ENCODE measurements around the gene PNMA6E.

PNMA6E gene

DNA sequence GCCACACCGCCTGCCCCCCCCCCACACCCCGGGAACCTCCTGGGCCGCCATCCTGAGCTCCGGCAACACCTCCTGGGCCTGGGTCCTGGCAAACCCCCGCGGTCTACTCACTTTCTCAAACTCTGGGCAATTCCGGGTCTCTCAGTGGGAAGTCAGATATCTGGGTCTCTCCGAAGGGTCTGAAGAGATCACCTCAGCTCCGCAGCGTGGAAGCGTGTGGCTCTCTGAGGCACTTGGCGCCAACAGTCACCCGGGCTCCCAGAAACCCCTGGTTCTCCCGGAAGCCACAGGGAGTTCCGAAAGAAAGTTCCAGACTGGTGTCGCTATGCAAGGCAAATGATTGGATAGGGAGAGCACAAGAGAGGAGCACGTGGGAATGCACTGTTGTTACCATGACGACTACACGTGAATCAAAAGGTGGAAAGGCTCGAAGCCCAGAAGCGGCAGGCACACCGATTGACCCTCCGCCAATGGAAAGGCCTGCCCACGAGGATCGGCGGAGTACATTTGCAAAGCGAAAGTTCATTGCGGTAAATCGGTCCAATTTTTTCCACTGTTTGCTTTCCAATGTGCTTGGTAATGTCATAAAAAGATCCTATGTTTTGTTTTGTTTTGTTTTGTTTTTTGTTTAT, at the start of gene PNMA6E:
PNMA6E (minus strand) TSS at position 218 of the 632 bp plus-strand sequence. CDS start 2,501 bp downstream, outside the sequence.
- DNase-seq (ENCODE audit: low read depth in 2 of 2), result no peak

DNA sequence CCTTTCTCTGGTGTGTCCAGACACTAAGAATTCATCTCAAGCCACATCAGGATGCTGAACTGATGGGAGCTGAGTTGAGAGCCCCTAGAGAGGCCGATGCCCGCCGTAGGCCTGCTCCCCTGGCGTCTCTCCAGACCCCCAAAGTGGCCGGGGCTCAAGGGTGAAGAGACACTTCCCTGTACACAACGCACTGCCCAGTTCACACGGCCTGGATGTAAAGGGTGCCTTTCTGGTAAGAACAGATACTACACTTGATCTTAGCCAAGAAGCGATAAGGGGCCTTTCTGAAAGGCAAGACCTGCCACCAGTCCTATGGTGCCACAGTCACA, 49.8 kb upstream of the PNMA6E start:
- no peak for DNase-seq (ENCODE audit: low read depth in 2 of 2)

DNA sequence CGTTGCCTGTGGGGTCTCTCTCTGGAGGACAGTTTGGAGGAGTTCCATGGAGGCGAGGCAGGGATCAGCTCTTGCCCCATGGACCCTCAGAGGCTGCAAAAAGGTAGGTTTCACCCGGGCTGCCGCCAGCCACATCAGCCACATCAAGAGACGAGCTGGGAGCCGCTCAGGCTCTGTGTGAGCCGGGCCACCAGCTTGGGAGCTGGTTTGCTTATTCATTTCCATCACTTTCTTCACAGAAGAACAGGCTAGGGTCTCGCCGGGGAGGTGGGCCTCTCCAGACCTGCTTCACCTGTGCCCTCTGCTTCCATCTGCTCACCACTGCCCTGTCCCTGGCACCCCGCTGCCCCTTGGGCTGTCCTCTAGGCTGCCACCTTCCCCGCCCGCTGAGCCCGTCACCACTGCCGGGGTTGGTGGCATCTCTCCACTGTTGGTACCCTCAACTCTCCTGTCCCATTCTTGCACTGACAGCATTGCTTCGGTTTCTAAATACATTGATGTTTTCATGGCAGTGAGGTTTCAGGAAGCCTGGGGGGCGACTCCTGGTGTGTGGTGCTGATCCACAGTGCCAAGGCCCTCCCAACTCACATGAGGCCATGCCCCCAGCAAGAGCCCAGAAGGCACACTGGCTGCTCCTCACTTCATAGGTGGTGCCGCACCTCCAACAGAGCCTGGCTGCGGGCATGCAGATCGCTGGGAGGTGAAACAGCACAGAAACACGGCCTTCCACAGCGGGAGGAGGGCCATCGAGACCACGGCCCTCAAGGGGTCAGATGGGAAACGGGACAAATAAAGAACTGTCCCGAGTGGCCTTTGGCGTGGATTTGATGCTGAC, 49.2 kb upstream of the PNMA6E start:
- DNase-seq (ENCODE audit: low read depth in 2 of 2), result no peak

DNA sequence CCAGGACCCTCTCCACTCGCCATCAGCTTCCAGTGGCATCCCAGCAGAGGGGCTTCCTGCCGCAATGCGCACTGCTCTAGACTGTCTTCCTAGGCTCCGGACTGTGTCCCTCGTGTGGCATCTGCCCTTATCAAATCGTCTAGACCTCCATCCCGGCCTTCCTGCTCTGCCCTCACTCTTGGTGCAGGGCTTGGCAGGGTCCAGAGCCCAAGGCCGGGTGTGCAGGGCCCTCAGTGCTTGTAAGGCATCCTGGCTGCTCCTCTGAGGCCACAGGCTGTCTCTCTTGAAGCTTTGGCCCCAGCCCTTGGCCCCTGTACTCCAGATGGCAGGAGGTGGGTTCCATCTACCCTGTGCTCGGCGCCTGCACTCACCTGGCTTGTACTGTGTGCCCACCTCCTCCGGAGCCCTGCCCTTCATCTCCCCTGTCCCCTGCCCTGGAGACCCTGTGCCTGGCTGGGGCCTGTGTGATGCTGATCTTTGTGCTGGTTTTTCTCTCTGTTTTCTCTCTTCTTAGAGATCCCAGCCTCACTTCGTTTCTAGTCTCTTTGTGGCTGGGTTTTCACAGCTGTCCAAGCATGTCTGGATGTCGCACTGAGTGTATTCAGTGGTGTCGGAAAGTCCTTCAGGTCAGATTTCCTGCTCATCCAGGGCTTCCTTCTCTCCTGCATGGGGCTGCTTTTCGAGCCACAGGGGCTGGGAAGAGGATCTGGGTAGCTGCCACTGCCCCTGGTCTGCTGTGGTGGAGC, 48.4 kb upstream of the PNMA6E start:
- no peak for DNase-seq (ENCODE audit: low read depth in 2 of 2)

DNA sequence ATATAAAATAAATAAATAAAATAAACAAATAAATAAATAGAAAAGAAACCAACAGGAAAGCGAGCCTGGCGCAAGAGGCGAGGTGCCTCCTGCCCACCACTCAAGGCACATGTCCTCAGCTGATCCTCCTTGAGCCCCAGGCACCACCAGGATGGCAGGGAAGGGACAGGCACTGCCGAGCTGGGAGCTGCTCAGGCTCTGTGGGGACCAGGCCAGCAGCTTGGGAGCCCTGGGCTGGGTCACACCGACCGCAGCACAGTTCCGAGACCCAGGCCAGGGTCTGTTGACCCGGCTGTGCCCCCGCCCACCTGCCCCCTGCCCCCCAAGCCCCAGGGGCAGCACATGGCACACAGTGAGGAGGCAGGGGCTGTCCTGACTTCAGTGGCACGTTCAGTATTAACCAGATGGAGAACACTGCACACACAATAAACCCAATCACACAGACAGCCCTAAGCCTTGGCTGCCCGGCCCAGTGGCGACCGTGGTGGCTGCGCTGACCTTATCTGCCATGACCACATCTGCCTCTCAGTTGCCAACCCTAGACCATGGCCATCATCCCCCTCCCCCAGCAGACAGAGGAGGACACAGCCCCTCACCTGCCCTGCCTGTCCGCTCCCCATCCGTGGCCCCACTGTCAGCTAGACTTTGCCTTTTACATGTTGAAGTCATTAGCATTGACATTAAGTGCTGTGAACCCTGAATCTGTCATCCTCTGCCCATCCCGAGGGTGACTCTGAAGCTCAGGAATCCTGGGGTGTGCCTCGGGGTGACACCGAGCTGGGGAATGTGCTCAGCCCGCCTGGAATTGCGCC, 47.6 kb upstream of the PNMA6E start:
- DNase-seq (ENCODE audit: low read depth in 2 of 2), result no peak

DNA sequence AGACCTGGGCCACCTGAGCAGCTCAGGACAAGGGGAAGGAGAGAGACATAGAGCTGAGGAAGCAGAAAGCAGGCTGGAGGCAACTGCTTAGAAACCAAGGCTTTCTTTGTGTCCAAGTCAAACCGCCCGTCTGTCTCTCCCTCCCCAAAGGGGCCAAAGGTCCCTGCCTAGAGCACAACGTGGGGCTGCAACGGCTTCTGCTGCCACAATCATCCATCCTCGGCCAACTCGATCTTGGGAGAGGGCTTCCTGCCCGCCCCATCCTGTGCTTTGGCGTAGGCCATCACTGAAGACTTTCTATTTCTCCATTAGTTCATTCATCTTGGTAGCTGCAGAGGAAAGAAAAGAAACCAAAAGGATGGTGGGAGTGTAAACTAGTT, 46.4 kb upstream of the PNMA6E start:
- no peak for DNase-seq (ENCODE audit: low read depth in 2 of 2)

DNA sequence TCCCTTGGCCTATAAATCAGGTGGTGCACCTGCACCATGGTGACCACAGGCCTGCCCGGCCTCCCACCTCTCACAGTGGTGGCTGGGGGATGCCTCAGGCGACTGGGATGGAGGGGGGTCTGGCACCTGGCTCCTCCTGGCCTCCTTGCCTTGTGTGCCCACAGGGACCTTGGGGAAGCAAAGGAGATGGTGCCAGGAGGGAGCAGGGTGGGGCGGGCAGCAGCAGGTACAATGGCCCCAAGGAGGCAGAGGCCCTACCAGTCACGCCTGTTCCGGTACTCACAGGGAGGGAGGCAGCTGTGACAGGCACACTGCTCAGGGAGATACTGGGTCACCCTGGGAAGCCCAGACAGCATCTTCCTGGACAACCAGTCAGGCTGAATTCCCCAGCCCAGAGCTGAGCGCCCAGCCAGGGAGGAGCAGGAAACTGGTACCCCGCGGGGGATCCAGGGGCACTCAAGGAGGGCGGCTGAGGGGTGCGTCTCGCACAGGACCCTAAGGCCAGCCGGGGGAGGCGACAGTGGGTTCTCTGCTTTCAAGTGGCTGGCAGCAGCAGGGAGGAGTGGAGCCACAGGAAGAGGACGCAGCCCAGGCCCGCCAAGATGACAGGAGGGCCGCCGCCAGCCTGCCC, 45.9 kb upstream of the PNMA6E start:
- DNase-seq (ENCODE audit: low read depth in 2 of 2), result no peak

DNA sequence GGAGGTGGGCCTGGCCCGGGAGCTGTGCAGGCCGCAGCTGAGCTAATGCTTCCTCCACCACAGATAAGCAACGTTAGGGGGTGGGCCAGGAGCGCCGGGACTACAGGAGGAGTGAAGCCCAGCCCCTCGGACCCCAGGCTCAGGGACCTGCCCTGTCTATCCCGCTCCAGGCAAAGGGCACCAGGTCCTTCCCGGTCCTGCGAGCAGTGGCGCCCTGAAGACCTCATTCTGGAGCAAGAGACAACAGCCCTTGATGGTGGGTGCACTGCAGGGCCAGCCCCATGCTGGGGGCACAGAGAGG, 45.4 kb upstream of the PNMA6E start:
- no peak for DNase-seq (ENCODE audit: low read depth in 2 of 2)

DNA sequence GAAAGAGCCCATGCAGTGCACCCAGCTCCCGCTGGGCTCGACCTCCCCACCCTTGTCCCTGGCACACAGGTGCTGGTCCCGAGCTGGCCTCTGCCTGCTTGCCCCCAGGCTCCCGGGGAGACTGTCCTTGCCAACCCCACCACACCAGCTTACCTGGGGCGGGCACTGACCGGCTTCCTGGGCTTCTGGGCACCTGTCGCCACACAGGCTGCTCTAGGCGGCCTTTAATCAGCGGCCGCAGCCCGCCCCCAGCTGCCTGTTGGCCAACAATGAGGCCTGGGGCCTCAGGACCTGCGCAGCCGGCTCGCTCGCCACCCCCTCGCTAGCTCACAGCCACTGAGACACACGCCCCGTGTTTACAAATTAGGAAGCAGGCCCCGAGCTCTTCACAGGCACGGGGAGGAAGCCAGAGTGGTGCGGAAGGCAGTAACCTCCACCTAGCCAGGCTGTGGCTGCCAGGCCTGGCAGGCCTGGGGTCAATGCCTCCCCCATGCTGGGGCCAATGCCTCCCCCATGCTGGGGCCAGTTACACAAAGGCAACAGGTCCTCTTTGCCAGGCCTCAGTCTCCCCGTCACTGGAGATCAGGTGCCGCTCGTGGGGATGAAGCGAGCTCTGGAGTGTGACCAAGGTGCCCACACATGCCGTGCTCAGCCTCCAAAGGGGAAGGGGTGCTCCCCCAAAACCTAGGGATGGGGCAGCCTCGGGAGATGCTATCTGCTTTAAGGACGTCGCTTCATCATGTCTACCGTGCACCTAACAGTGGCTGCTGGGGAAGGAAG, 44.9 kb upstream of the PNMA6E start, which contains the start of gene TREX2:
TREX2 (minus strand) TSS at position 201 of the 780 bp plus-strand sequence. CDS start 626 bp downstream, outside the sequence.
- DNase-seq (ENCODE audit: low read depth in 2 of 2), result no peak

DNA sequence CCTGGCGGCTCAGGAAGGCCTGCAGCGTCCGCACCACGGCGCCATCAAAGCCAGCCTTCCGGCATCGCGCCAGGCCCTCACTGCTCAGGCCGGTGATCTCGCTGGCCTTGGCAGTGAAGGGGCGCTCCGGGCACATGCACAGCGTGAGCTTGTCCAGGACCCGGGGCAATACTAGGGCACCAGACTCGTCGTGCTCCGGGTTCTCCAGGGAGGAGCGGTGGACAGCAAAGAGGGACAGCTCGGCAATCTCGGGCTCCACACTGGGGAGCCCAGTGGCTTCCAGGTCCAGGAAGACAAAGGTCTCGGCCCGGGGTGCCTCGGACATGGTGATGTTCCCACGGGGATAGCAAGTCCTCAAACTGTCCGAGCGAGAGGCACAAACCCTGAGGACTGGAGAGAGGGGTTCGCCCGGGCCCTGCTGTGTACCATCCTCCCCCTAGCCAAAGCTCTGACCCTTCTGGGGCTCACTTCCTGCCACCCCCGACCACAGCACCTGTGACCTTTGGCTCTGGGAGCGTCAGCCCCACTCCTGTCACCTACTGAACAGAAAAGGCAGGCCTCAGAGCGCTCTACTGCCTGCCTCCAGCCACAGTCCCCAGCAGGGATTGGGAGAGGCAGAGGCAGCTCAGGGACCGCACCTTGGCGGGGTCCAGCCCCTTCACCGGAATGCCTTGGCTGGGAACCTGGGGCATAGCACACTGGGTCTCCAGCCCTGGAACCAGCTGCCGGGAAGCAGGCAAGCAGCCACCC, 44.1 kb upstream of the PNMA6E start:
- DNase-seq (ENCODE audit: low read depth in 2 of 2), result no peak

DNA sequence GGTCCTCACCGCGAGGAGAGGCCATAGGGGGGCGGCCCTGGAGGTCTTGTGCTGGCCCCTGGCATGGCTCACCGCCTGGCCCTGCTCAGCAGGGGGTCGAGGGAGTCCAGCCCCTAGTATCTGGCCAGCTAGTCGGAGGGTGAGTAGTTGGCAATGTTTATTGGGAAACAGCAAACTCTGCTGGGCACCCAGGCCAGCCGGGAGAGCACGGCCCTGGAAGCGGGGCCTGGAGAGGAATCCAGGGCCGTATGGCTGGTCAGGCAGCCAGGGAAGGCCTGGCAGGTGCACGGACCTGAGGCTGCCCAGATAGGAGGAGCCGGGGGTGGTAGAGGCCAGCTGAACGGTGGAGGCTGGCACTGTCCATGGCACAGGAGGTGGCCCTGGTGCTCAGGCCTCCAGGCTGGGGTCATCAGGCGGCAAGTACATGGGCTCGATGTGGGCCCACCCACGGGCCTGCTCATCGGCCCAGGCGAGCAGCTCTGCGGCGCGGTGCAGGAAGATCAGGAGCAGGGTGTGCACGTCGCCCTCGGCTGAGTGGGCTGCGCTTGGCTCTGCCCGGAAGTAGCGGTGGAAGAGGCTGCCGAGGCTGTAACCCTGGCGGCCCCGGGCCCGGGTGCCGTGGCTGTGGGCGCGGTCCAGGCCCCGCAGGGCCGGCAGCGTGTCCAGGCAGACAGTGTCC, 43.3 kb upstream of the PNMA6E start:
- no peak for DNase-seq (ENCODE audit: low read depth in 2 of 2)

DNA sequence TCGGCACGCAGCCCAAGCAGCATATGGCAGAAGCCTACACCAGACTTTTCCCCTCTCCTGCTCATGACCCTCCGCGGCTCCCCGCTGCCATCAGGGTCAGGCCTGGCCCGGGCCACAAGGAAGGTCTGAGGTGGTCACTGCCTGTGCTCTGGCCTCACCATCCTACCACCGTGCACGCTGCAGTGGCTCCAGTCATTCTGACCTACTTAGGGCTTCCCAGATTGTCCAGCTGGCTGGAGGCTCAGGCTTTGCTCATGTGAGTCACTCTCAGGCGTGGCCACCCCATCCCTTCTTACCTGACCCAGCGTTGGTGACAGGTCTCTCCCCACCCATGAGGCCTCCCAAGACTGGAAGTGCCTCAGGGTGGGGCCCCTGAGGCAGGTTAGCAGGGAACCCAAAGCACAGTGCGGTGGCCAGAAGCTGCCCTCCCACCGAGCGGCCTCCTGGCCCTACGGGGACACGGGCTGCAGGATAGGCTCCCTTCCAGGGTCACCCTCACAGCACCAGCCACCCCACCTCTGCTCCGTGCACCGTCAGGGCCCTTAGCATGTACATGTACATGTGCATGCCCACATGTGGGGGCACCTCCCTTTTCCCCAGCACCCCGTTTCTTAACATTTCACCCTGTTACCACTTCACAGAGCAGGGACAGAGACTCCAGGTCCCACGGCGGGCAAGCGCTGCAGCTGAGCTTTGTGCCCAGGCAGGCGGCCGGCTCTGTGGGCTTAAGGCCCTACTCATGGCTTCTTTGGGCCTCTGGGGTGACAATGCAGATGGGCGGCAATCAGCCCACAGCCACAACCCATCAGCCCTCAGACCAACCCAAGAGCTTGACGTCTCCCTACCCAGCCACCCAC, 42.6 kb upstream of the PNMA6E start:
- no peak for DNase-seq (ENCODE audit: low read depth in 2 of 2)

DNA sequence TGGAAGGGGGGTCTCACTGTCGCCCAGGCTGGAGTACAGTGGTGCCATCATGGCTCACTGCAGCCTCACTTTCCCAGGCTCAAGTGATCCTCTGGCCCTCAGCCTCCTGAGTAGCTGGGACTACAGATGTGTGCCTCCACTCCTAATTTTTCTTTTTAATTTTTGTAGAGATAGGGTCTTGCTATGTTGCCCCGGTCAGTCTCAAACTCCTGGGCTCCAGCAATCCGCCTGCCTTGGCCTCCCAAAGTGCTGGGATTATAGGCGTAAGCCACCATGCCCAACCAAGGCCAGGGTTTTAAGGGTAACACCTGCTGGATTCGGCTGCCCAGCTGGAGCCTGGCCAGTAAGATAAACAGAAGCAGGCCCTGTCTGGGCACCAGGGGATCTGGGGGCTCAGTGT, 41.3 kb upstream of the PNMA6E start:
- no peak for DNase-seq (ENCODE audit: low read depth in 2 of 2)

DNA sequence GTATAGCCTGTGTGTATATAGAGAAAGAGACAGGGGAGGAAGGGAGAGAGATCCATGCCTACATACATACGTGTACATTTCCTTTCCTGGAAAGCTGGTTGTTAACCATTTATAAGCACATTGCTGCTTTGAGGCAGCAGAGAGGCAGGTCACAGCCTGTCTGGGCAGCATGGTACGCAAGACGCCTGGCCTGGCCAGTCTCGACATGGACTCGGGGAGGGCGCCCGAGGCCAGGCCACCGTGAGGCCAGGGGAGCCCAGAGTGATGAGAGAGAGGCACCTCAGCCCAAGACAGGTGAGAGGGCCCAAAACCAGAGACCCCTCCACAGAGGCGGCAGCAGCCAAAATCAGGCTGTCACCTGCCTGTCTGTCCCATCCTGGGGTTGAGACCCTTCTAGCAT, 40.8 kb upstream of the PNMA6E start:
- DNase-seq (ENCODE audit: low read depth in 2 of 2), result no peak

DNA sequence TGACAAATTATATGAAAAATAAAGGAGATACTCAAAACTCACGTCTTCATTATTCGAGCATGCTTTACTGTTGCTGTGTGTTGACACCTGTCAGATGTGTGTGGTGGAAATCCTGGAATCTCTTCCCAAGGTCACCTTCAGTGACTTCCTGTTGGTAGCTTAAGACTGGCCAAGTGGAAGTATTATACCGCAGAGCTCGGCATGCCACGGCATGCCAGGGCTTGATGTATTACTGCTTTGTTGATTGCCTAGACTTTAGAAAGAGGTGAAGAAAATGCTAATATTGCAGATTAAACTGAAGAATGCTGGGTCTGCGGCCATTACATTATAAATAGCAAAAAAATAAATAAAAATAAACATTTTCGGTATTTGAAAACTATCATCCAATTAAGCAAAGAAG, 40.1 kb upstream of the PNMA6E start:
- no peak for DNase-seq (ENCODE audit: low read depth in 2 of 2)

DNA sequence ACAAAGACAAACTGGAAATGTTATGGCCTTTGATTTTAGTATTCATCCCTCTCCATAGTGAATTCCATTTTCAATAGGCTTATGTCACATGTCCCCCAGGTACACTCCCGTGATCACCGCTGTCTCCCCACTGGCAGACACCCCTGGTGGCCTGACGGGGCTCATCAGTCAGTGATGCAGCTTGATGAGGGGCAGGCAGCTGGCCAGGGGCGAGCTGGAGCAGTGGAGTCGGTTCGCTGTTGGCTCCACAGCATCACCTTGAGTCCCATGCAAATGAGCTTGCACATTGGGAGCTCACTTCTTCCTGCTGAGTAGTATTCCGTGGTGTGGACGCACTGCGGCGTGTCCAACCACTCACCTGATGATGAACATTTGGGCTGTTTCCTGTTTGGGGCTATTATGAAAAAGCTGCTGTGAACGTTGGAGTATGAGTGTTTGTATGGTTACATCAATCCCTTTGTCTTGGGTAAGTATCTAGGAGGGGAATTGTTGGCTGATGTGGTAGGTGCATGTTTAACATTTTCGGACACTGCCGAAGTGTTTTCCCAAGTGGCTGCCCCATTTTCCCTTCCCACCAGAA, 39.5 kb upstream of the PNMA6E start:
- DNase-seq (ENCODE audit: low read depth in 2 of 2), result no peak

DNA sequence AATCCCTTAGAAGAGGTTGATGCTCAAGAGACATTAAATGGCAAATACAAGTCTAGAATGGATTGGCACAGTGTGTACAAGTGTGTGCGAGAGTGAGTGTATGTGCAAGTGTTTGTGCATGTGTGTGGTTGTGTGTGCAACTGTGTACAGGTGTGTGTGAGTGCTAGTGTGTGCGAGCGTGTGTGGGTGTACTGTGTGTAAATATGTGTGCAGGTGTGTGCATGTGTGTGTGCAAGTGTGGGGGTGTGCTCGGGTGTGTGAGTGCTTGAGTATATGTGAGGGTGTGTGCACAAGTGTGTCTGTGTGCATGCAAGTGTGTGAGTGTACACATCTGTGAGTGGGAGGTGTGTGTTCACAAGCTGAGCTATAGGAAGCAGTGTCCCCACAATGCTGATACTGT, 38.8 kb upstream of the PNMA6E start:
- no peak for DNase-seq (ENCODE audit: low read depth in 2 of 2)

DNA sequence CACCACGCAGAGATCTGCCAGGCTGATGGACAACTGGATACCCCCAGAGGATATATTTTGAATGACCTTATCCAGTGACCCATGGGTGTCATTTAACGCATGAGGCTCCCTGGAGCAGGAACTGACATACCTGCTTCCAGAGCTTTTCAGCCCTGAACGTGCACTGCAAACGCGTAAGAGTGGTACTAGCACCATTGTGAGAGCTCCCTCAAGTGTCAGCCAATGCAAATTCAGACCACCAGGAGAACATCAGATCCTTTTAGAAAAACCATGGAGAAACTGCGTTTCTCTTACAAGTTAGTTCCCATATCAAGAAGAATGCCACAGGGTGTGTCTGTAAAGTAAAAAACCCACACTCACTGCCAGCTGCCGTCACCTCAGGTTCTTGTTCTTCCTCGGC, 37.4 kb upstream of the PNMA6E start:
- no peak for DNase-seq (ENCODE audit: low read depth in 2 of 2)

Data from stimulated activated CD8-positive, alpha-beta memory T cell treated with anti-CD3 and anti-CD28 coated beads, Interleukin-2, amount 100 ng/mL, for 1 hour (primary cell).